B cell (primary cell): Measurements from ENCODE around the gene ALAD.

ENCODE experiments used
- EZH2 ChIP-seq: IDR thresholded peaks from 2 replicates; pipeline ENCODE4 v1.6.1; 2012; ENCODE audit warnings: borderline replicate concordance, low read depth, mild to moderate bottlenecking, moderate library complexity, low read length; ENCODE audit not compliant: insufficient read depth, poor library complexity, severe bottlenecking
- TF ChIP-seq, protein P1 (sequence below): fragments of 200-600 bp; IDR thresholded peaks from one replicate; pipeline ENCODE4 v1.8.0; 2022; ENCODE audit warnings: antibody characterized with exemption, mild to moderate bottlenecking

DNA sequence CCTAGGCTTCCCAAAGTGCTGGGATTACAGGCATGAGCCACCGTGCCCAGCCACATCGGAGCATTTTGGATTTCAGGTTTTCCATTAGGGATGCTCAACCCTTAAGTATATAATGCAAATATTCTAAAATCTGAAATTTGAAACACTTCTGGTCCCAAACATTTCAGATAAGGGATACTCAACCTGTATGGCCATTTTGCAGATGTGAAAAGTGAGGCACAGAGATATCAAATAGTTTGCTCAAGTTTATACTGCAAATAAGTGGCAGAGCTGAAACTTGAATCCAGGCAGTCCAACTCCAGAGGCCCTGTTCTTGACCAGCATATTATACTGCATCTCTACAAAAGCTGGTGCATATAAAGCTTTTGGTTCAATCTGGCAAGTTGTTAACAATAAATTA lies 63.4 kb downstream of the ALAD start:
- TF ChIP-seq, protein P1, sequence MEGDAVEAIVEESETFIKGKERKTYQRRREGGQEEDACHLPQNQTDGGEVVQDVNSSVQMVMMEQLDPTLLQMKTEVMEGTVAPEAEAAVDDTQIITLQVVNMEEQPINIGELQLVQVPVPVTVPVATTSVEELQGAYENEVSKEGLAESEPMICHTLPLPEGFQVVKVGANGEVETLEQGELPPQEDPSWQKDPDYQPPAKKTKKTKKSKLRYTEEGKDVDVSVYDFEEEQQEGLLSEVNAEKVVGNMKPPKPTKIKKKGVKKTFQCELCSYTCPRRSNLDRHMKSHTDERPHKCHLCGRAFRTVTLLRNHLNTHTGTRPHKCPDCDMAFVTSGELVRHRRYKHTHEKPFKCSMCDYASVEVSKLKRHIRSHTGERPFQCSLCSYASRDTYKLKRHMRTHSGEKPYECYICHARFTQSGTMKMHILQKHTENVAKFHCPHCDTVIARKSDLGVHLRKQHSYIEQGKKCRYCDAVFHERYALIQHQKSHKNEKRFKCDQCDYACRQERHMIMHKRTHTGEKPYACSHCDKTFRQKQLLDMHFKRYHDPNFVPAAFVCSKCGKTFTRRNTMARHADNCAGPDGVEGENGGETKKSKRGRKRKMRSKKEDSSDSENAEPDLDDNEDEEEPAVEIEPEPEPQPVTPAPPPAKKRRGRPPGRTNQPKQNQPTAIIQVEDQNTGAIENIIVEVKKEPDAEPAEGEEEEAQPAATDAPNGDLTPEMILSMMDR = no peak
- no peak for TF ChIP-seq EZH2
